Ishikawa (cell line): ENCODE results near the gene BEGAIN.

Experiments used
- CEBPB ChIP-seq: IDR thresholded peaks from 2 replicates; pipeline ENCODE4 v1.6.1; 2012
- CREB1 ChIP-seq: IDR thresholded peaks from 2 replicates; pipeline ENCODE4 v1.6.1; 2012; ENCODE audit warnings: low read depth
- EGR1 ChIP-seq: IDR thresholded peaks from 2 replicates; pipeline ENCODE4 v1.6.1; 2012
- EP300 ChIP-seq: IDR thresholded peaks from 2 replicates; pipeline ENCODE4 v1.6.1; 2012; ENCODE audit warnings: borderline replicate concordance
- FOXM1 ChIP-seq: IDR thresholded peaks from 2 replicates; pipeline ENCODE4 v1.6.1; 2012; ENCODE audit warnings: low read depth, borderline replicate concordance
- MAX ChIP-seq: IDR thresholded peaks from 2 replicates; pipeline ENCODE4 v1.6.1; 2012
- NFIC ChIP-seq: IDR thresholded peaks from 2 replicates; pipeline ENCODE4 v1.6.1; 2012
- RAD21 ChIP-seq: IDR thresholded peaks from 2 replicates; pipeline ENCODE4 v1.6.1; 2012; ENCODE audit warnings: low read depth
- REST ChIP-seq: IDR thresholded peaks from 2 replicates; pipeline ENCODE4 v1.6.1; 2012; ENCODE audit warnings: low read depth, mild to moderate bottlenecking
- TAF1 ChIP-seq: IDR thresholded peaks from 2 replicates; pipeline ENCODE4 v1.6.1; 2012; ENCODE audit warnings: low read depth, mild to moderate bottlenecking
- TCF12 ChIP-seq: IDR thresholded peaks from 2 replicates; pipeline ENCODE4 v1.6.1; 2012; ENCODE audit warnings: low read depth
- TEAD4 ChIP-seq: IDR thresholded peaks from 2 replicates; pipeline ENCODE4 v1.6.1; 2012
- YY1 ChIP-seq: IDR thresholded peaks from 2 replicates; pipeline ENCODE4 v1.6.1; 2012; ENCODE audit warnings: low read depth
- ZBTB7A ChIP-seq: IDR thresholded peaks from 2 replicates; pipeline ENCODE4 v1.6.1; 2012; ENCODE audit warnings: low read depth
- TF ChIP-seq, protein P1 (sequence below): IDR thresholded peaks from 2 replicates; pipeline ENCODE4 v1.6.1; 2012

BEGAIN gene

DNA sequence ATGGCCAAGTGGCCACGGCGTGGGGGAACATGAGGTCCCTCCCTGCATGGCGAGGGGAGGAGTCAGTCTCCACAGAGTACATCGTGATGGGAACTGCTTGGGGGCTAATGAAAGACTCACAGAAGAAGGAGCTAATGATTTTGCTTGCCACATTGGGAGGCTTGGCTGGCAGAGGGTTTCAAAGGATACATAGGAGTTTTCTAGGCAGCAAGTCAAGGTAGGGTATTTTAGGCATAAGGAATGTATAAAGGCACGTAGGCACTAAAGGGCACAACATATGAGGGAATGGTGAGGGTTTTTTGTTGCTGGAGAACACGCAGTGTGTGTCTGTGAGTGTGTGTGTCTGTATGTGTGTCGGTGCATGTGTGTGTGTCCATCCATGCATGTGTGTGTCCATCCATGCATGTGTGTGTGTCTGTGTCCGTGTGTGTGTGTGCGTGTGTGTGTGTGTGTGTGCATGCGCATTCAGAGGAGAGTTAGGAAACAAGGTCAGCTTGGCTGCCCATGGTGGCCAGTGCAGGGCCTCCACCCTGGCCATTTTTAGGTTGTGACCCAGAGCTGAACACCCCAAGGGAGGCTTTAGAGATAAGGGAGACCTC lies 84.5 kb downstream of the BEGAIN start:
- TF ChIP-seq ZBTB7A = no peak
- no peak for TF ChIP-seq EP300
- no peak for TF ChIP-seq FOXM1
- TF ChIP-seq CREB1 = no peak
- TF ChIP-seq NFIC = no peak
- TF ChIP-seq MAX = no peak
- TF ChIP-seq REST = no peak
- TF ChIP-seq TCF12 = no peak
- TF ChIP-seq, protein P1, sequence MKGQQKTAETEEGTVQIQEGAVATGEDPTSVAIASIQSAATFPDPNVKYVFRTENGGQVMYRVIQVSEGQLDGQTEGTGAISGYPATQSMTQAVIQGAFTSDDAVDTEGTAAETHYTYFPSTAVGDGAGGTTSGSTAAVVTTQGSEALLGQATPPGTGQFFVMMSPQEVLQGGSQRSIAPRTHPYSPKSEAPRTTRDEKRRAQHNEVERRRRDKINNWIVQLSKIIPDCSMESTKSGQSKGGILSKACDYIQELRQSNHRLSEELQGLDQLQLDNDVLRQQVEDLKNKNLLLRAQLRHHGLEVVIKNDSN = no peak
- no peak for TF ChIP-seq TEAD4
- TF ChIP-seq RAD21 = no peak
- TF ChIP-seq TAF1 = no peak
- TF ChIP-seq YY1 = no peak
- TF ChIP-seq CEBPB = no peak
- no peak for TF ChIP-seq EGR1

DNA sequence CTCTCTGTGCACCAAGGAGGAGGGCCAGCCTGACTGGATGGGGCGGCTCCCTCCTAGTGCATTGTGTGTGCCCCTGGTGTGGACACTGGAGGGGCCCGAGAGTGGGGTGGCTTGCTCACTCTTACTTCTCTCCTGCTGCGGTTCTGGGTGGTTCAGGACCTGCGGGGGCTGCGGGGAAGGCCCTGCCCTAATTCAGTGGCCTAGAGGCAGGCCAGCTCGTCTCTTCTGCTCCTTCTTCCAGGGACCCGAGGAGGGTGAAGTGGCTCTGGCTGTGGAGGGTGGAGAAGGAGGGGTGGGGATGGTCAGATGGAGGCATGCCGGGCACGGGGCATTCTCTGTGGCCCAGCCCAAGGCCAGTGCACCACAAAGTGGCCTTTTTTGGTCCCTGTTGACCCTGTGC lies 87.1 kb downstream of the BEGAIN start:
- TF ChIP-seq, protein P1 = no peak
- no peak for TF ChIP-seq RAD21
- TF ChIP-seq CREB1 = no peak
- TF ChIP-seq EGR1 = no peak
- TF ChIP-seq MAX = no peak
- TF ChIP-seq TEAD4 = no peak
- no peak for TF ChIP-seq FOXM1
- no peak for TF ChIP-seq REST
- no peak for TF ChIP-seq NFIC
- no peak for TF ChIP-seq ZBTB7A
- no peak for TF ChIP-seq TCF12

GRCh38 chr14:100498068-100498467 lies 89.1 kb downstream of the BEGAIN start:
- no peak for TF ChIP-seq CREB1
- TF ChIP-seq EP300 = no peak
- no peak for TF ChIP-seq TAF1

GRCh38 chr14:100495917-100496316 lies 91.3 kb downstream of the BEGAIN start:
- TF ChIP-seq EGR1 (no peak), TEAD4 (no peak), CREB1 (no peak), RAD21 (no peak), YY1 (no peak), MAX (no peak), REST (no peak), NFIC (no peak), TAF1 (no peak), EP300 (no peak), FOXM1 (no peak)

GRCh38 chr14:100494645-100495044 lies 92.6 kb downstream of the BEGAIN start:
- TF ChIP-seq TEAD4 (no peak), FOXM1 (no peak), CEBPB (no peak), RAD21 (no peak), EGR1 (no peak), MAX (no peak), CREB1 (no peak), REST (no peak), YY1 (no peak), NFIC (no peak), ZBTB7A (no peak), TCF12 (no peak), TAF1 (no peak), EP300 (no peak)
- TF ChIP-seq, protein P1 = no peak
